ENCODE results near the gene FBLN7. TPM values are rescaled to one million over a fixed set of nuclear protein-coding genes. Genes with fewer than 3 reads are reported as not detected.

Gene FBLN7
- 0.23 TPM in 1 of 2 replicates, not detected in the other for total RNA-seq

GRCh38 chr2:112138159-112139032 is at the start of gene FBLN7:
FBLN7 (plus strand) TSS chr2:112138385; CDS start chr2:112138656, 271 bp downstream.

Other genes with a start within 250 kb of the FBLN7 start
- gene MERTK, start 239.8 kb upstream of the FBLN7 start, total RNA-seq, result 0.15 TPM in 1 of 2 replicates, not detected in the other
- 15.1 and 21.6 TPM in 2 replicates for gene TMEM87B, start 83.1 kb upstream of the FBLN7 start, total RNA-seq
- gene ZC3H8, start 116.7 kb downstream of the FBLN7 start, total RNA-seq, result 7.6 and 8.3 TPM in 2 replicates
- gene ZC3H6, start 137.2 kb downstream of the FBLN7 start, total RNA-seq, result 1.1 and 2.4 TPM in 2 replicates

Measured in hair follicular keratinocyte (primary cell).